Measurements from ENCODE around the gene SMTNL2. TPM values are rescaled to one million over a fixed set of nuclear protein-coding genes. Genes with fewer than 3 reads are reported as not detected.

Gene SMTNL2
- total RNA-seq, 1 donor from 2014 or later = 8.6 TPM

DNA sequence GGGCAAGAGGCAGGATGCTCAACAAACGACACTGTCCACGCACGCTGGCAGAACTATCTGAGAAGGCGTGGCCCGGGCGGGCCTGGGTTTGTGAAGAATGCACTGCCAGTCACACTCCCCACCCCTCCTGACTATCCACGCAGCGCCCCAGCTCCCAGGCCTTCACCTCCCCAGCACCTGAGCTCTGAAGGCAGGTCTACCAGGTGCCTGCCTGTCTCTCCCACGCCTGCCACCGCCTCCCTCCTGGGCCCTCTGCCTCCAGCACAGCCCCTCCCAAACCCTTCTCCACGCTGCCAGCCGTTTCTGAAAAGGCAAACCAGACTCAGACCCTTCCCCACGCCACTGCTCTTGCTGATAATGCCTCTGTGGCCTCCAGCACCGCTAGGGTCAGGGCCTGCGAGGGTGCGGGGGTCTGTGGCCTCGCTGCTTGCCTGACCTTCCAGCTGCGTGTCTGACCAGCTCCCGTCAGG, 40.7 kb upstream of the SMTNL2 start:
- Mint-ChIP-seq H3K36me3 (ENCODE audit: insufficient read depth) (peaks cover 3% of the 10 kb centered on the region), H3K27me3 (no peaks in the 10 kb centered on the region), H3K27ac (no peak overlapping the region), H3K4me3 (ENCODE audit: low read depth) (no peak overlapping the region), H3K9me3 (ENCODE audit: low read depth) (no peaks in the 10 kb centered on the region), H3K4me1 (ENCODE audit: low read depth) (no peaks in the 10 kb centered on the region)
- no peak for TF ChIP-seq CTCF (IDR thresholded peaks at IDR 0.05; ENCODE audit: unreplicated experiment)
- DNase-seq (ENCODE audit: low spot score, unreplicated experiment) = no peak

DNA sequence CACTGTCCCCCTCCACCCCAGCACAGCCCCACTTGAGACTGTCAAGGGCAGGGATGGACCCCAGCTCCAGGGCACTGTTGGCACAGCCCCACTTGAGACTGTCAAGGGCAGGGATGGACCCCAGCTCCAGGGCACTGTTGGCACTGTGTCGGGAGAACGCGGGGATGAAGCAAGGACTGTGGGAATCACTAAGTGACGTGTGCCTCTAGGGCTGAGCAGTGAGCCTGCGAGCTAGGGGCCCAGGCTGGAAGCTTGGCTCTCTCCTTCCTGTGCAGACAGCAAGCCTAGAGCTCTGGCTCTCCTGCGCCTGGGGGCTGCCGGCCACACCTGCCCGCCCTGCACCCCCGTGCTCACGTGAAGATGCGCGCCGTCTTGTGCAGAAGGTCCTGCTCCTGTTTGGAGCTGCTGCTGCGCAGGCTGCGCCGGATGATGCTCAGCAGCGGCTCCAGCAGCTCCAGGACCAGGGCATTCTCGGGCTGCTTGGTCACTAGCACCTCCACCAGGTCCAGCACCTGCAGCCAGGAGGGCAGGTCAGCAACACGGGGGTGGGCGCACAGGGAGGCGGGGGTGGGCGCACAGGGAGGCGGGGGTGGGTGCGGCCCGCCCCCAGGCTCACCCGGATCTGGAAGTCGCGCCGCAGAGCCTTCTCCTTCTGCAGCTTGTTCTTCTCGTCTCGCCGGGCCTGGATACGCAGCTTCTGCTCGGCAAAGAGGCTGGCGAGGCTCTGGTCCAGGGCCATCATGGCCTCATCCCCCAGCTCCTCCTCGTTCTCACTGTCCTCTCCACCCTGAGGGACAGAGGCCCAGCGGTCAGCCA, 40.0 kb upstream of the SMTNL2 start:
- no peak for TF ChIP-seq CTCF (IDR thresholded peaks at IDR 0.05; ENCODE audit: unreplicated experiment)
- no peak overlapping the region for H3K4me3 Mint-ChIP-seq (ENCODE audit: low read depth)
- H3K36me3 Mint-ChIP-seq (ENCODE audit: insufficient read depth) = peaks cover 3% of the 10 kb centered on the region
- no peak for DNase-seq (ENCODE audit: low spot score, unreplicated experiment)
- H3K9me3 Mint-ChIP-seq (ENCODE audit: low read depth) = no peaks in the 10 kb centered on the region
- H3K27me3 Mint-ChIP-seq = no peaks in the 10 kb centered on the region
- no peaks in the 10 kb centered on the region for H3K4me1 Mint-ChIP-seq (ENCODE audit: low read depth)
- H3K27ac Mint-ChIP-seq = no peak overlapping the region

- no peaks in the 10 kb centered on the region for H3K4me1 Mint-ChIP-seq (ENCODE audit: low read depth)
- no peak for DNase-seq (ENCODE audit: low spot score, unreplicated experiment)
- H3K4me3 Mint-ChIP-seq (ENCODE audit: low read depth) = no peak overlapping the region
- H3K9me3 Mint-ChIP-seq (ENCODE audit: low read depth) = no peaks in the 10 kb centered on the region
- no peak overlapping the region for H3K27ac Mint-ChIP-seq
- H3K36me3 Mint-ChIP-seq (ENCODE audit: insufficient read depth) = peaks cover 1% of the 10 kb centered on the region
- no peak for TF ChIP-seq CTCF (IDR thresholded peaks at IDR 0.05; ENCODE audit: unreplicated experiment)
- no peaks in the 10 kb centered on the region for H3K27me3 Mint-ChIP-seq
These were observed 39.4 kb upstream of the SMTNL2 start for GRCh38 chr17:4544951-4545216.

- no peak overlapping the region for H3K27ac Mint-ChIP-seq
- H3K27me3 Mint-ChIP-seq = no peaks in the 10 kb centered on the region
- peaks cover 1% of the 10 kb centered on the region for H3K36me3 Mint-ChIP-seq (ENCODE audit: insufficient read depth)
- no peaks in the 10 kb centered on the region for H3K4me1 Mint-ChIP-seq (ENCODE audit: low read depth)
- TF ChIP-seq CTCF (IDR thresholded peaks at IDR 0.05; ENCODE audit: unreplicated experiment) = no peak
- no peak overlapping the region for H3K4me3 Mint-ChIP-seq (ENCODE audit: low read depth)
- H3K9me3 Mint-ChIP-seq (ENCODE audit: low read depth) = no peaks in the 10 kb centered on the region
- DNase-seq (ENCODE audit: low spot score, unreplicated experiment) = no peak
These were observed 38.9 kb upstream of the SMTNL2 start for GRCh38 chr17:4545217-4545951.

DNA sequence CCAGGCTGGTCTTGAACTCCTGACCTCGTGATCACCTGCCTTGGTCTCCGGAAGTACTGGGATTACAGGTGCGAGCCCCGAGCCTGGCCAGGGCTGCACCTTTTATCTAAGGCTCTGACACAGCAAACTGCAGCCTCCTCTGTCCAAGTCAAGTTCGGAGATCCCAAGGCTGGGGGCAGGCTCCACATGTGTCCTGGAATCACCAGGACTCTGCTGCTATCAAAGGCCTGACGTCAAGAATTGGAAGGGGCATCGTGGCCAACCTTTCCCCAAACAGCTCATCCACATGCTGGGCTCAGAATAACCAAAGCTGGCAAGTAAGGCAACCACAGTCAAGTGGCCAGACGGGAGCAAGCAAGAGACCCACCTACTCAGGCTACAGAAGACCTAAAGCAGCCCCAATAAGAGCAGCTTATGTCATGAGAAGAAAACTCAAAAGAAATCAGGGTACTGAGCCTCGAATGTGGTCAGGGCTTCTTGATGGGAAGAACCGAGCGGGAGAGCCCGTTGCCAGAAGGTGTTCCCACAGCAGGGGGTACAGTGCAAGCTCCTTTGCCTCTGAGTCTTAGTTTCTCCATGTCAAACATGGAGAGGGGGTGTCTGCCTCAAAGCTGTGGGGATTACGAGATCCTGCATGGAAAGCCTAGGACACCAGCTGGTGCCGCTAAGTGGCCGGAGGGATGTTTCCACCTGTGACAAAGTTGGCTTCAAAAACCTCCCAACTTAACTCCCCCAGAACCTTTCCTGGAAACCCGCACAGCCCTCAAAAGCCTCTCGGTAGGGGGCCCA, 37.0 kb upstream of the SMTNL2 start:
- H3K27me3 Mint-ChIP-seq = no peaks in the 10 kb centered on the region
- TF ChIP-seq CTCF (IDR thresholded peaks at IDR 0.05; ENCODE audit: unreplicated experiment) = no peak
- no peak overlapping the region for H3K4me3 Mint-ChIP-seq (ENCODE audit: low read depth)
- H3K4me1 Mint-ChIP-seq (ENCODE audit: low read depth) = no peaks in the 10 kb centered on the region
- H3K36me3 Mint-ChIP-seq (ENCODE audit: insufficient read depth) = peaks cover 2% of the 10 kb centered on the region
- no peak overlapping the region for H3K27ac Mint-ChIP-seq
- no peaks in the 10 kb centered on the region for H3K9me3 Mint-ChIP-seq (ENCODE audit: low read depth)
- DNase-seq (ENCODE audit: low spot score, unreplicated experiment) = no peak
